Lung (tissue), 12 donors: ENCODE data around the gene TTC28. TPM values are rescaled to one million over a fixed set of nuclear protein-coding genes. Genes with fewer than 3 reads are reported as not detected.

Experiments used
- ATAC-seq: fragments of 200-7000 bp; cut with Tn5 transposase; one replicate; pipeline ENCODE4 v1.9.1; 2020; ENCODE audit warnings: moderate number of reproducible peaks; ENCODE audit not compliant: insufficient read depth, low FRiP score
- DNase-seq, 3 donors: peaks; one replicate each; pipeline ENCODE4 v3.0.0-alpha.2; 2013 to 2017
- H3K27ac ChIP-seq, 2 donors: one replicate each; pipeline ENCODE4 v1.5.1; 2013; ENCODE audit warnings: mild to moderate bottlenecking in 2 of 2, moderate library complexity in 2 of 2, control low read depth in 1 of 2, inconsistent platforms in 1 of 2, low read depth in 1 of 2, low read length in 1 of 2
- H3K27me3 ChIP-seq, 3 donors: one replicate each; pipeline ENCODE4 v1.5.1; 2013; ENCODE audit warnings: low read length in 2 of 3; ENCODE audit not compliant: control insufficient read depth in 3 of 3, insufficient read depth in 3 of 3
- H3K36me3 ChIP-seq, 4 donors: one replicate each; pipeline ENCODE4 v1.5.1; 2013; ENCODE audit warnings: low read length in 4 of 4, mild to moderate bottlenecking in 1 of 4, moderate library complexity in 1 of 4; ENCODE audit not compliant: control insufficient read depth in 4 of 4, insufficient read depth in 4 of 4
- H3K4me1 ChIP-seq, 5 donors: one replicate each; pipeline ENCODE4 v1.5.1; 2013; ENCODE audit warnings: low read length in 5 of 5, mild to moderate bottlenecking in 2 of 5, moderate library complexity in 1 of 5; ENCODE audit not compliant: control insufficient read depth in 5 of 5, insufficient read depth in 5 of 5
- H3K4me3 ChIP-seq: one replicate; pipeline ENCODE4 v1.5.1; 2013; ENCODE audit warnings: mild to moderate bottlenecking, control low read depth, moderate library complexity
- H3K9ac ChIP-seq, 2 donors: one replicate each; pipeline ENCODE4 v1.5.1; 2013; ENCODE audit warnings: low read length in 2 of 2, control low read depth in 1 of 2; ENCODE audit not compliant: insufficient read depth in 1 of 2
- H3K9me3 ChIP-seq, 4 donors: one replicate each; pipeline ENCODE4 v1.5.1; 2013; ENCODE audit warnings: low read length in 3 of 4, mild to moderate bottlenecking in 1 of 4, moderate library complexity in 1 of 4; ENCODE audit not compliant: control insufficient read depth in 4 of 4, insufficient read depth in 3 of 4
- WGBS, 2 donors: extraction: QIAGEN DNeasy Blood & Tissue Kit; methylation state at CpG; one replicate each; pipeline ENCODE4 v1.1.7; 2013; 5-methylcytosine and 5-hydroxymethylcytosine counted together
- polyA plus RNA-seq, 2 donors: library from polyadenylated mRNA; stranded (reverse); fragments of 200-250 nt; gene quantifications; one replicate each; pipeline ENCODE4 v1.2.1, GENCODE V29; 2013
- total RNA-seq, 2 donors: library from RNA; depleted of rRNA in 1 of 2; stranded (reverse); fragments of >200 nt in 1 of 2; gene quantifications; one replicate each; pipeline ENCODE4 v1.2.1, GENCODE V29; 2014 to 2021
- TF ChIP-seq, protein P1 (sequence below): IDR thresholded peaks from 2 replicates; pipeline ENCODE4 v1.5.1; 2012; ENCODE audit warnings: mild to moderate bottlenecking; ENCODE audit errors: control extremely low read depth, extremely low read depth
- donor health status: control.
- donor health status: control.
- donor health status: Bipolar disorder and iron deficiency.
- donor health status: healthy.
- donor health status: DM: yes; HTN: yes; CAD: no.

The TTC28 gene
- total and polyA plus RNA-seq, 4 donors, result 4.7 to 72.2 (median 24.8) TPM

- H3K36me3 ChIP-seq, result peaks cover 0 to 30% (median 20%) of the 10 kb centered on the region in 4 donors
- TF ChIP-seq, protein P1, sequence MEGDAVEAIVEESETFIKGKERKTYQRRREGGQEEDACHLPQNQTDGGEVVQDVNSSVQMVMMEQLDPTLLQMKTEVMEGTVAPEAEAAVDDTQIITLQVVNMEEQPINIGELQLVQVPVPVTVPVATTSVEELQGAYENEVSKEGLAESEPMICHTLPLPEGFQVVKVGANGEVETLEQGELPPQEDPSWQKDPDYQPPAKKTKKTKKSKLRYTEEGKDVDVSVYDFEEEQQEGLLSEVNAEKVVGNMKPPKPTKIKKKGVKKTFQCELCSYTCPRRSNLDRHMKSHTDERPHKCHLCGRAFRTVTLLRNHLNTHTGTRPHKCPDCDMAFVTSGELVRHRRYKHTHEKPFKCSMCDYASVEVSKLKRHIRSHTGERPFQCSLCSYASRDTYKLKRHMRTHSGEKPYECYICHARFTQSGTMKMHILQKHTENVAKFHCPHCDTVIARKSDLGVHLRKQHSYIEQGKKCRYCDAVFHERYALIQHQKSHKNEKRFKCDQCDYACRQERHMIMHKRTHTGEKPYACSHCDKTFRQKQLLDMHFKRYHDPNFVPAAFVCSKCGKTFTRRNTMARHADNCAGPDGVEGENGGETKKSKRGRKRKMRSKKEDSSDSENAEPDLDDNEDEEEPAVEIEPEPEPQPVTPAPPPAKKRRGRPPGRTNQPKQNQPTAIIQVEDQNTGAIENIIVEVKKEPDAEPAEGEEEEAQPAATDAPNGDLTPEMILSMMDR, result no peak
- 86 to 90% methylated on average over 15 of the region's 15 CpGs for WGBS, 2 donors
Observed at GRCh38 chr22:27990451-27990840, 689.2 kb downstream of the TTC28 start.

DNA sequence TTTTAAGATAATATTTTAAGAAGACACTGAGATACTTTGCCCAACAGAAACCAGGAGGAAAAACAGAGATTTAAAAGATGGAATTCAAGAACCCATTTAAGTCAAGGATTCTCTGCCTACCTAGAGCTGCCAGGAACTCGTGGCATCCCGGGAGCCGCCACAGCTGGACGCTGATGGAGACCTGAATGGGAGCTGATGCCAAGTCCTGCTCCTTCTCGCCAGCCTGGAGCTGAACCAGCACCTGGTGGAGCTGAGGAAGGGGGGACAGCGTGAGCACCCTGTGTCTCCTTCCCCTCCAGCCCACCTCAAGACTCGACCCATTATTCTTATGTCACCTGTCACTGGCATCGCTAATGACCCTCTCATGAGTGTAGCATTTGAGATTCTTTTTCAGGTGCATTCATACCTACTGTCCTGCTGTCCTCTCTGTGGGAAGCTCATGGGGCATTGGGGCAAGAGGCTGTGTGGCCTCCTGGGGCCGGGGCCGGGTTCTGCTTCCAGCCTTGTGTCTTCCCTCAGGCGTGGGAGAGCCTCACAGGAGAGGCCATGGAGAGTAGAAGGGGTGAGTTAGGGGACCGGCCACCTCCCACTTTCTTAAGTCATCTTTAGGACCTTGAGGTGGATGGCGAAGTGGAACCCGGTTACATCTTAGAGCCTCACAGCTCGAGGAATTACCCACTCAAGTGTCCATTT, 689.7 kb downstream of the TTC28 start:
- Histone ChIP-seq H3K9me3 (no peaks in the 10 kb centered on the region), H3K27ac (no peak overlapping the region), H3K36me3 (peaks cover 0 to 30% (median 17%) of the 10 kb centered on the region in 4 donors), H3K9ac (no peak overlapping the region), H3K4me1 (peaks cover 0 to 3% (median 0%) of the 10 kb centered on the region in 5 donors), H3K4me3 (no peak overlapping the region), H3K27me3 (no peaks in the 10 kb centered on the region)
- peak in 1 of 3 donors; percentile 4 for DNase-seq
- 93 to 94% methylated on average over 15 of the region's 15 CpGs for WGBS, 2 donors
- no peak for ATAC-seq
- TF ChIP-seq, protein P1, result no peak

More at GRCh38 chr22:27990451-27990840, 689.2 kb downstream of the TTC28 start:
- Histone ChIP-seq H3K27ac (no peak overlapping the region), H3K27me3 (no peaks in the 10 kb centered on the region), H3K9ac (no peak overlapping the region), H3K4me3 (no peak overlapping the region), H3K9me3 (no peaks in the 10 kb centered on the region), H3K4me1 (peaks cover 0 to 3% (median 0%) of the 10 kb centered on the region in 5 donors)
- no peak for ATAC-seq
- peak in 1 of 3 donors; percentile 8 for DNase-seq

DNA sequence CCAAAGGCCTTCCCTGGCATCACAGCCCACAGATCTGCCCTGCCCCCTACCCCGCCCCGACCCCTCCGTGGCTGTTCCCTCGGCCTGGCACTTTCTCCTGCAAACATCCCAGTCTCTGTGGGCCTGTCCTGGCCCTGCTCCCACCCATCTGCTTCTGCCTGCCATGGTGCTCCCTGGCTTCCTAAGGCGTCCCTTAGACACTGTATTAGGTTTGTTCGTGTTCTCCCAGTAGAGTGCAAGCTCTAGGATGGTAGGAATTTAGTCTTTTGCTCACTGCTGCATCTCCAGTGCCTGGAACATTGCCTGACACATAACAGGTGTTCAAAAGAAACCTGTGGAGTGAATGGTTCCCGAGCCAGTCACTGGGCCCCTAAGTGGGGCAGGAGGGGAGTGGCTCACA, 690.9 kb downstream of the TTC28 start:
- H3K4me3 ChIP-seq, result no peak overlapping the region
- 90 to 94% methylated on average over 7 of the region's 7 CpGs for WGBS, 2 donors
- H3K27me3 ChIP-seq, result no peaks in the 10 kb centered on the region
- H3K4me1 ChIP-seq, result peaks cover 0 to 3% (median 0%) of the 10 kb centered on the region in 5 donors
- DNase-seq (no peak), ATAC-seq (no peak)
- TF ChIP-seq, protein P1, result no peak
- no peaks in the 10 kb centered on the region for H3K9me3 ChIP-seq
- H3K9ac ChIP-seq, result no peak overlapping the region
- peaks cover 0 to 31% (median 20%) of the 10 kb centered on the region in 4 donors for H3K36me3 ChIP-seq
- no peak overlapping the region for H3K27ac ChIP-seq
